WI38 (cell line): Measurements from ENCODE around the gene PRB3.

Experiments
- H3K4me3 ChIP-seq: 2 replicates; pipeline ENCODE4 v1.5.1; 2011; ENCODE audit warnings: low read depth, mild to moderate bottlenecking, control low read depth, low read length
- TF ChIP-seq, protein P1 (sequence below): IDR thresholded peaks from 2 replicates; pipeline ENCODE4 v1.5.1; 2012; ENCODE audit warnings: low read depth, mild to moderate bottlenecking, control low read depth, low read length

PRB3 gene

GRCh38 chr12:11269607-11270006, at the start of gene PRB3:
Gene PRB3, minus strand, starts transcription at chr12:11269707. Its CDS starts 38 bp downstream, at chr12:11269669.
- TF ChIP-seq, protein P1, sequence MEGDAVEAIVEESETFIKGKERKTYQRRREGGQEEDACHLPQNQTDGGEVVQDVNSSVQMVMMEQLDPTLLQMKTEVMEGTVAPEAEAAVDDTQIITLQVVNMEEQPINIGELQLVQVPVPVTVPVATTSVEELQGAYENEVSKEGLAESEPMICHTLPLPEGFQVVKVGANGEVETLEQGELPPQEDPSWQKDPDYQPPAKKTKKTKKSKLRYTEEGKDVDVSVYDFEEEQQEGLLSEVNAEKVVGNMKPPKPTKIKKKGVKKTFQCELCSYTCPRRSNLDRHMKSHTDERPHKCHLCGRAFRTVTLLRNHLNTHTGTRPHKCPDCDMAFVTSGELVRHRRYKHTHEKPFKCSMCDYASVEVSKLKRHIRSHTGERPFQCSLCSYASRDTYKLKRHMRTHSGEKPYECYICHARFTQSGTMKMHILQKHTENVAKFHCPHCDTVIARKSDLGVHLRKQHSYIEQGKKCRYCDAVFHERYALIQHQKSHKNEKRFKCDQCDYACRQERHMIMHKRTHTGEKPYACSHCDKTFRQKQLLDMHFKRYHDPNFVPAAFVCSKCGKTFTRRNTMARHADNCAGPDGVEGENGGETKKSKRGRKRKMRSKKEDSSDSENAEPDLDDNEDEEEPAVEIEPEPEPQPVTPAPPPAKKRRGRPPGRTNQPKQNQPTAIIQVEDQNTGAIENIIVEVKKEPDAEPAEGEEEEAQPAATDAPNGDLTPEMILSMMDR, result no peak
- no peak within 1 kb of the TSS for H3K4me3 ChIP-seq

DNA sequence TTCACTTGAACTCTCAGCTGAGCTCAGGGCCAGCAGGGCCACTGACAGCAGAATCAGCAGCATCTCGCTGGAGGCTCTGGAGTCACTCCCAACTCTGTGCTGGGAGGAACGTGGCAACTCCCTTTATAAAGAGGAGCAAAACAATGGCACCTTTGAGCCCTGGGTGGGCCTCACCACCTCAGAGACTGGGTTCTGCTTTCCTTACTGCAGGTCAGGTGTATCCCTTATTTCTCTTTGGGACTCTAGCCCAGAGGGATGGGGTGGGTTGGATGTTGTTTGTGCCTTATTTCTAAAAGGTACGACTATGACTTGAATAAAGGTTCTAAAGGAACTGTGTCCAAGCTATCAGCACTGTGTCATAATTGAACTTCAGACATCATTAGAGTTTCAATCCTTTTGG, 40.8 kb upstream of the PRB3 start, which contains the start of gene PRB4:
Gene PRB4 (minus strand): TSS at position 101 of the 400 bp plus-strand sequence. CDS start 38 bp downstream, at position 63.
- TF ChIP-seq, protein P1, result no peak
- H3K4me3 ChIP-seq, result no peak within 1 kb of the TSS

- TF ChIP-seq, protein P1, result no peak
- no peak overlapping the region for H3K4me3 ChIP-seq
Observed at GRCh38 chr12:11307143-11307542, 37.6 kb upstream of the PRB3 start.

- no peak overlapping the region for H3K4me3 ChIP-seq
- TF ChIP-seq, protein P1, result no peak
Observed at GRCh38 chr12:11273449-11273848, 3.9 kb upstream of the PRB3 start.

- no peak overlapping the region for H3K4me3 ChIP-seq
- TF ChIP-seq, protein P1, result no peak
Observed at GRCh38 chr12:11264501-11264900, 5.0 kb downstream of the PRB3 start.

DNA sequence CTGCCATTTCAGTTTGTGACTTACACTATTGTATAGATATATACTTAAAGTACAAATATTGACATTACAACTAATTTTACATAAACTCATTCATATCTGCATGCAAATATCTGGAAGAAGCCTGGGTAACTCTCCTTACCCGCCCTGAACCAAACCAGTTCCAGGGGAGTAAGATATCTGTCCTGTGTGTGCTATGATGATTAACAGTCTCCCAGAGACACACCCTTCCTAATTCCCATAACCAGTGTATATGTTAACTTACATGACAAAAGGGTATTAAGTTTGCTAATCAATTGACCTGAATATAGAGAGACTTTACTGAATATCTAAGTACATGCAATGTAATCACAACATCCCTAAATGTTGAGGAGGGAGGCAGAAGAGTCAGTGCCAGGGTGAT, 23.0 kb downstream of the PRB3 start:
- TF ChIP-seq, protein P1, result no peak
- no peak overlapping the region for H3K4me3 ChIP-seq

- TF ChIP-seq, protein P1, result no peak
- no peak overlapping the region for H3K4me3 ChIP-seq
Observed at GRCh38 chr12:11242656-11243055, 26.9 kb downstream of the PRB3 start.
